GM23338 (cell line): ENCODE data around the gene IGSF11. TPM values are rescaled to one million over a fixed set of nuclear protein-coding genes. Genes with fewer than 3 reads are reported as not detected.

Experiments used
- ATAC-seq: fragments of 200-7000 bp; cut with Tn5 transposase; 3 replicates; pipeline ENCODE4 v1.9.1; 2020
- DNase-seq: peaks from one replicate; pipeline ENCODE4 v3.0.0-alpha.2; 2015; ENCODE audit warnings: low spot score
- H2AFZ ChIP-seq: fragments of 200-600 bp; sonication (generic); 2 replicates; pipeline ENCODE4 v1.8.0; 2016; ENCODE audit warnings: antibody characterized with exemption, mild to moderate bottlenecking, moderate library complexity
- H3F3A ChIP-seq: fragments of 200-600 bp; sonication (generic); replicated peaks from 2 replicates; pipeline ENCODE4 v1.8.0; 2017; ENCODE audit warnings: antibody characterized with exemption, mixed run types, low read depth
- H3K27ac ChIP-seq: fragments of 200-600 bp; sonication (generic); 2 replicates; pipeline ENCODE4 v1.6.1; 2016; ENCODE audit warnings: low read depth
- H3K27me3 ChIP-seq: fragments of 200-600 bp; sonication (generic); 2 replicates; pipeline ENCODE4 v1.8.0; 2016; ENCODE audit warnings: mild to moderate bottlenecking, mixed run types, moderate library complexity; ENCODE audit not compliant: insufficient read depth
- H3K36me3 ChIP-seq: fragments of 200-600 bp; sonication (generic); 2 replicates; pipeline ENCODE4 v1.8.0; 2016; ENCODE audit warnings: mild to moderate bottlenecking; ENCODE audit not compliant: insufficient read depth
- H3K4me1 ChIP-seq: fragments of 200-600 bp; sonication (generic); 2 replicates; pipeline ENCODE4 v1.8.0; 2016; ENCODE audit warnings: mild to moderate bottlenecking, moderate library complexity; ENCODE audit not compliant: insufficient read depth
- H3K4me2 ChIP-seq: fragments of 200-600 bp; sonication (generic); 2 replicates; pipeline ENCODE4 v1.7.1; 2017; ENCODE audit warnings: mixed run types
- H3K4me3 ChIP-seq: fragments of 200-600 bp; sonication (generic); 2 replicates; pipeline ENCODE4 v1.6.1; 2016; ENCODE audit warnings: mixed run types
- H3K79me2 ChIP-seq: fragments of 200-600 bp; sonication (generic); replicated peaks from 2 replicates; pipeline ENCODE4 v1.8.0; 2017; ENCODE audit warnings: mild to moderate bottlenecking; ENCODE audit not compliant: insufficient read depth
- H3K9me2 ChIP-seq: fragments of 200-600 bp; sonication (generic); 2 replicates; pipeline ENCODE4 v1.8.0; 2017; ENCODE audit not compliant: insufficient read depth
- H4K20me1 ChIP-seq: fragments of 200-600 bp; sonication (generic); replicated peaks from 2 replicates; pipeline ENCODE4 v1.8.0; 2017; ENCODE audit warnings: mild to moderate bottlenecking; ENCODE audit not compliant: insufficient read depth
- H3K27ac Mint-ChIP-seq: 2 replicates; pipeline ENCODE4 v1.8.0; 2020; ENCODE audit warnings: inconsistent platforms, mild to moderate bottlenecking, moderate library complexity, mixed read lengths
- H3K27me3 Mint-ChIP-seq: 3 replicates; pipeline ENCODE4 v1.8.0; 2022; ENCODE audit warnings: low read depth, mild to moderate bottlenecking, moderate library complexity, mixed read lengths, inconsistent platforms; ENCODE audit not compliant: insufficient read depth, poor library complexity
- H3K36me3 Mint-ChIP-seq: 3 replicates; pipeline ENCODE4 v1.8.0; 2021; ENCODE audit warnings: low read depth, mild to moderate bottlenecking, inconsistent platforms, moderate library complexity, mixed read lengths
- H3K4me1 Mint-ChIP-seq: 3 replicates; pipeline ENCODE4 v1.8.0; 2020; ENCODE audit warnings: mild to moderate bottlenecking, inconsistent platforms, mixed read lengths
- H3K4me3 Mint-ChIP-seq: 3 replicates; pipeline ENCODE4 v1.8.0; 2021; ENCODE audit warnings: moderate library complexity, mild to moderate bottlenecking, inconsistent platforms, mixed read lengths
- H3K9me3 Mint-ChIP-seq: 3 replicates; pipeline ENCODE4 v1.8.0; 2020; ENCODE audit warnings: moderate library complexity, mild to moderate bottlenecking, inconsistent platforms, mixed read lengths
- CTCF ChIP-seq, 2 experiments: fragments of 200-600 bp in 1 of 2; sonication (generic) in 1 of 2; conservative IDR thresholded peaks; 2 replicates each; pipeline versions ENCODE4 v1.5.1 to v1.6.1; 2016 to 2017; ENCODE audit warnings: antibody characterized with exemption in 2 of 2, low read depth in 2 of 2, mild to moderate bottlenecking in 2 of 2, moderate library complexity in 1 of 2
- ETS1 ChIP-seq: IDR thresholded peaks from 2 replicates; pipeline ENCODE4 v1.6.1; 2016; ENCODE audit warnings: antibody characterized with exemption
- EZH2 ChIP-seq: fragments of 200-600 bp; sonication (generic); IDR thresholded peaks from one replicate; pipeline ENCODE4 v1.8.0; 2017; ENCODE audit warnings: antibody characterized with exemption, mild to moderate bottlenecking, low read depth; ENCODE audit not compliant: unreplicated experiment
- JUNB ChIP-seq: IDR thresholded peaks from one replicate; pipeline ENCODE4 v1.6.1; 2016; ENCODE audit warnings: antibody characterized with exemption; ENCODE audit not compliant: unreplicated experiment
- POLR2AphosphoS5 ChIP-seq: IDR thresholded peaks from 2 replicates; pipeline ENCODE4 v1.6.1; 2016; ENCODE audit warnings: antibody characterized with exemption, low read depth
- REST ChIP-seq: IDR thresholded peaks from one replicate; pipeline ENCODE4 v1.6.1; 2018; ENCODE audit warnings: antibody characterized with exemption; ENCODE audit not compliant: unreplicated experiment
- STAT1 ChIP-seq: IDR thresholded peaks from one replicate; pipeline ENCODE4 v1.6.1; 2016; ENCODE audit warnings: antibody characterized with exemption; ENCODE audit not compliant: unreplicated experiment
- ZNF331 ChIP-seq: fragments of 250-450 bp; sonication (Bioruptor Pico); IDR thresholded peaks from 2 replicates; pipeline ENCODE4 v1.5.0; 2020; ENCODE audit warnings: low read depth, mild to moderate bottlenecking, moderate library complexity
- long read RNA-seq: library from polyadenylated mRNA; unstranded; transcript quantifications from one replicate; pipeline ENCODE4 v2.0.0, GENCODE V29; 2020; ENCODE audit not compliant: unreplicated experiment
- polyA plus RNA-seq: library from polyadenylated mRNA; unstranded; fragments of >200 nt; fragmentation: Nextera tagmentation; extraction: Ambion mirVana; gene quantifications from 2 replicates; pipeline ENCODE4 v1.2.1, GENCODE V29; 2016
- total RNA-seq: library from RNA; depleted of rRNA; stranded (reverse); fragments of >200 nt; shearing (Covaris generic); gene quantifications from 2 replicates; pipeline ENCODE4 v1.2.3, GENCODE V29; 2014; rRNA removed

Gene IGSF11
- 1.8 and 3.3 TPM in 2 replicates for total RNA-seq
- polyA plus RNA-seq, result 0.68 and 1.0 TPM in 2 replicates
- long read RNA-seq, result 0 reads

- Mint-ChIP-seq H3K4me3 (peak within 1 kb of the TSS; percentile 91), H3K27me3 (peaks cover 11% of the 10 kb centered on the region), H3K9me3 (no peaks in the 10 kb centered on the region; the same call in 2 of the 3 replicates), H3K36me3 (no peaks in the 10 kb centered on the region), H3K4me1 (peaks cover 18% of the 10 kb centered on the region), H3K27ac (peak within 1 kb of the TSS; percentile 62; the same call in 1 of the 2 replicates)
- no peak within 1 kb of the TSS for H3K27ac ChIP-seq
- H3K4me1 ChIP-seq, result peaks cover 4% of the 10 kb centered on the region; the same call in 1 of the 2 replicates
- ATAC-seq (peak; percentile 90), DNase-seq (peak; percentile 92)
- no peaks in the 10 kb centered on the region for H3K79me2 ChIP-seq
- no peaks in the 10 kb centered on the region; the same call in 1 of the 2 replicates for H3F3A ChIP-seq
- no peaks in the 10 kb centered on the region for H4K20me1 ChIP-seq
- no peaks in the 10 kb centered on the region for H3K9me2 ChIP-seq
- peaks cover 29% of the 10 kb centered on the region for H3K27me3 ChIP-seq
- peak within 1 kb of the TSS; percentile 74 for H3K4me3 ChIP-seq
- no peaks in the 10 kb centered on the region for H3K36me3 ChIP-seq
- peak within 1 kb of the TSS; percentile 79 for H3K4me2 ChIP-seq
- peak within 1 kb of the TSS; percentile 88 for H2AFZ ChIP-seq
- TF ChIP-seq ETS1 (no peak), ZNF331 (CRISPR knock-in tag) (no peak), REST (no peak), POLR2AphosphoS5 (peak; percentile 37; the same call in 1 of the 2 replicates), CTCF (conservative IDR thresholded peaks at IDR 0.05; ENCODE audit: low read depth in 2 of 2) (peak in 1 of 2 experiments; percentile 56; a peak in 2 of 4 replicates), JUNB (no peak), STAT1 (no peak), EZH2 (peak; percentile 37)
Measured at GRCh38 chr3:119034256-119035013, at the start of gene IGSF11. IGSF11 (minus strand) TSS chr3:119034846; CDS start chr3:119034582, 264 bp downstream.
